Liver (tissue), 3 donors: ENCODE data around the gene CDKN2D.

Source experiments
- ATF3 ChIP-seq: IDR thresholded peaks from 2 replicates; pipeline ENCODE4 v1.6.1; 2016; ENCODE audit warnings: antibody characterized with exemption
- CTCF ChIP-seq: fragments of 150-350 bp; IDR thresholded peaks from 2 replicates; pipeline ENCODE4 v1.5.1; 2017; ENCODE audit warnings: improper control_type of control experiment, low read depth, low read length; ENCODE audit not compliant: missing input control
- JUND ChIP-seq, 2 donors: IDR thresholded peaks; 2 replicates each; pipeline ENCODE4 v1.6.1; 2016; ENCODE audit warnings: antibody characterized with exemption in 2 of 2
- MAX ChIP-seq: IDR thresholded peaks from 2 replicates; pipeline ENCODE4 v1.6.1; 2016; ENCODE audit warnings: antibody characterized with exemption
- RAD21 ChIP-seq, 2 donors: IDR thresholded peaks; 2 replicates each; pipeline ENCODE4 v1.6.1; 2016; ENCODE audit warnings: antibody characterized with exemption in 2 of 2, mild to moderate bottlenecking in 2 of 2
- TAF1 ChIP-seq: conservative IDR thresholded peaks from 2 replicates; pipeline ENCODE4 v1.6.1; 2016; ENCODE audit warnings: antibody characterized with exemption, mild to moderate bottlenecking
- ZBTB33 ChIP-seq: IDR thresholded peaks from 2 replicates; pipeline ENCODE4 v1.6.1; 2016; ENCODE audit warnings: antibody characterized with exemption
- donor health status: healthy.
- donor health status: healthy.

GRCh38 chr19:10587839-10588150, 19.0 kb upstream of the CDKN2D start:
- TF ChIP-seq CTCF (no peak), TAF1 (no peak), RAD21 (IDR thresholded peaks at IDR 0.05) (no peak), ZBTB33 (no peak), JUND (IDR thresholded peaks at IDR 0.05) (no peak), ATF3 (no peak), MAX (no peak)
